Transverse colon (tissue), 4 donors: Measurements from ENCODE around the gene SPTBN1. TPM values are rescaled to one million over a fixed set of nuclear protein-coding genes. Genes with fewer than 3 reads are reported as not detected.

Experiments
- DNase-seq: peaks from one replicate; pipeline ENCODE4 v3.0.0-alpha.2; 2019
- H3K27ac ChIP-seq, 4 donors: fragments of 200-600 bp; sonication (generic); 2 replicates each; pipeline ENCODE4 v1.5.1; 2016 to 2018; ENCODE audit warnings: inconsistent platforms in 4 of 4
- H3K27me3 ChIP-seq: fragments of 200-600 bp; sonication (generic); 2 replicates; pipeline ENCODE4 v1.5.1; 2017; ENCODE audit warnings: inconsistent platforms
- H3K36me3 ChIP-seq, 4 donors: fragments of 200-600 bp; sonication (generic); 2 replicates each; pipeline ENCODE4 v1.5.1; 2017 to 2019; ENCODE audit warnings: inconsistent platforms in 4 of 4
- H3K4me1 ChIP-seq, 4 donors: fragments of 200-600 bp; sonication (generic); 2 replicates each; pipeline ENCODE4 v1.5.1; 2017 to 2020; ENCODE audit warnings: inconsistent platforms in 4 of 4
- H3K4me3 ChIP-seq, 4 donors: fragments of 200-600 bp; sonication (generic); 1 replicate in 1 of 4; 2 replicates in 3 of 4; pipeline versions ENCODE4 v1.5.1 to v1.6.1; 2017 to 2019; ENCODE audit warnings: inconsistent platforms in 4 of 4
- H3K9me3 ChIP-seq, 2 donors: fragments of 200-600 bp; sonication (generic); 2 replicates each; pipeline ENCODE4 v1.5.1; 2017 to 2019; ENCODE audit warnings: inconsistent platforms in 2 of 2
- CTCF ChIP-seq, 5 experiments: fragments of 200-600 bp in 3 of 5; fragments of 450-650 bp in 2 of 5; sonication (generic) in 3 of 5; IDR thresholded peaks; 1 replicate in 2 of 5; 2 replicates in 3 of 5; pipeline ENCODE4 v1.5.1; 2016 to 2017; ENCODE audit warnings: antibody characterized with exemption in 5 of 5, inconsistent platforms in 3 of 5, mild to moderate bottlenecking in 2 of 5, moderate library complexity in 1 of 5
- EP300 ChIP-seq: sonication (generic); formaldehyde crosslinking; IDR thresholded peaks from one replicate; pipeline ENCODE4 v1.6.1; 2017; ENCODE audit warnings: antibody characterized with exemption, low read depth
- POLR2A ChIP-seq: fragments of 450-650 bp; IDR thresholded peaks from one replicate; pipeline ENCODE4 v1.6.1; 2016; ENCODE audit warnings: antibody characterized with exemption, mild to moderate bottlenecking, moderate library complexity
- POLR2AphosphoS5 ChIP-seq, 3 donors: sonication (generic); formaldehyde crosslinking; IDR thresholded peaks; one replicate each; pipeline ENCODE4 v1.6.1; 2016; ENCODE audit warnings: antibody characterized with exemption in 3 of 3
- WGBS, 2 donors: methylation state at CpG; one replicate each; pipeline ENCODE4 v1.1.5; 2018; ENCODE audit warnings: low coverage in 1 of 2; 5-methylcytosine and 5-hydroxymethylcytosine counted together
- in situ Hi-C, 4 donors: fragments of 200-750 bp; cut with MboI; loops; one replicate each; pipeline versions ENCODE4 v1.15.0 to v1.15.1; 2017; ENCODE audit warnings: low sequenced_read_pairs in 3 of 4, low pct_ligation_motif_present in 1 of 4, low pct_unique_long_range_greater_than_20kb in 1 of 4
- intact Hi-C: fragments of 100-400 bp; cut with DNase I; formaldehyde crosslinking; loops from one replicate; pipeline ENCODE4 v1.15.1; 2023; ENCODE audit warnings: low total_unique reads
- total RNA-seq, 4 donors: library from RNA; depleted of rRNA; stranded (reverse); fragments of >200 nt; gene quantifications; one replicate each; pipeline ENCODE4 v1.1.0, GENCODE V29; 2016

The SPTBN1 gene
- total RNA-seq, 4 donors from 2014 or later = 269 to 301 (median 285) TPM

- TF ChIP-seq POLR2A = no peak
- no peak for TF ChIP-seq CTCF (IDR thresholded peaks at IDR 0.05)
- no peak for TF ChIP-seq POLR2AphosphoS5 (IDR thresholded peaks at IDR 0.05)
- TF ChIP-seq EP300 = no peak
- intact Hi-C loops (no loop called here), in situ Hi-C loops (no loop called here)
- no peak for DNase-seq
- Histone ChIP-seq H3K27me3 (no peaks in the 10 kb centered on the region), H3K36me3 (peaks cover 0 to 5% (median 0%) of the 10 kb centered on the region in 4 donors), H3K27ac (peak overlapping the region in 2 of 4 donors; percentile 79 to 81), H3K4me1 (peaks cover 0 to 56% (median 37%) of the 10 kb centered on the region in 4 donors), H3K4me3 (no peak overlapping the region), H3K9me3 (no peaks in the 10 kb centered on the region)
- 77 to 82% methylated on average over 5 of the region's 5 CpGs for WGBS, 2 donors
Observed at GRCh38 chr2:54531558-54531957, 75.4 kb downstream of the SPTBN1 start.

GRCh38 chr2:54534221-54534620 is 78.1 kb downstream of the SPTBN1 start:
- Histone ChIP-seq H3K27ac (peak overlapping the region in 3 of 4 donors; percentile 20 to 81 (median 79)), H3K4me3 (no peak overlapping the region), H3K9me3 (no peaks in the 10 kb centered on the region), H3K4me1 (peaks cover 0 to 56% (median 37%) of the 10 kb centered on the region in 4 donors), H3K27me3 (no peaks in the 10 kb centered on the region), H3K36me3 (no peaks in the 10 kb centered on the region)
- intact Hi-C loops (no loop called here), in situ Hi-C loops (no loop called here)
- DNase-seq = no peak
- WGBS, 2 donors = 50% methylated on average over 1 of the region's 1 CpG
- TF ChIP-seq POLR2AphosphoS5 (IDR thresholded peaks at IDR 0.05) = no peak
- no peak for TF ChIP-seq CTCF (IDR thresholded peaks at IDR 0.05)
- no peak for TF ChIP-seq EP300
- TF ChIP-seq POLR2A = no peak

GRCh38 chr2:54534625-54535024 is 78.5 kb downstream of the SPTBN1 start:
- no peaks in the 10 kb centered on the region for H3K27me3 ChIP-seq
- no peak overlapping the region for H3K4me3 ChIP-seq
- peak overlapping the region in 3 of 4 donors; percentile 10 to 41 (median 20) for H3K27ac ChIP-seq
- H3K9me3 ChIP-seq = no peaks in the 10 kb centered on the region
- no peaks in the 10 kb centered on the region for H3K36me3 ChIP-seq
- intact Hi-C loops = no loop called here
- no peak for TF ChIP-seq POLR2AphosphoS5 (IDR thresholded peaks at IDR 0.05)
- no peak for TF ChIP-seq EP300
- TF ChIP-seq CTCF (IDR thresholded peaks at IDR 0.05) = no peak
- TF ChIP-seq POLR2A = no peak
- no peak for DNase-seq
- 90 to 100% methylated on average over 2 of the region's 2 CpGs for WGBS, 2 donors
- H3K4me1 ChIP-seq = peaks cover 0 to 56% (median 37%) of the 10 kb centered on the region in 4 donors
- in situ Hi-C loops = no loop called here

GRCh38 chr2:54535599-54536195 is 79.6 kb downstream of the SPTBN1 start:
- 49 to 76% methylated on average over 2 to 4 of the region's 4 CpGs for WGBS, 2 donors
- intact Hi-C loops (no loop called here), in situ Hi-C loops (no loop called here)
- Histone ChIP-seq H3K27ac (peak overlapping the region in 1 of 4 donors; percentile 6), H3K4me3 (no peak overlapping the region), H3K9me3 (no peaks in the 10 kb centered on the region), H3K4me1 (peaks cover 0 to 56% (median 37%) of the 10 kb centered on the region in 4 donors), H3K27me3 (no peaks in the 10 kb centered on the region), H3K36me3 (no peaks in the 10 kb centered on the region)
- DNase-seq = no peak
- TF ChIP-seq POLR2AphosphoS5 (IDR thresholded peaks at IDR 0.05) (no peak), CTCF (IDR thresholded peaks at IDR 0.05) (no peak), EP300 (no peak), POLR2A (no peak)
